ENCODE measurements around the gene ARSJ.
"Not testable (repeated sequence)": the region's sequence is repeated elsewhere in the genome, so short reads cannot be mapped to it uniquely, and the experiment has no call there.

The ARSJ gene

GRCh38 chr4:113979148-113979904, at the start of gene ARSJ:
Gene ARSJ, minus strand, starts transcription at chr4:113979647. Its CDS starts 813 bp downstream, at chr4:113978834.
- DNase-seq, result peak; percentile 7

GRCh38 chr4:114028071-114028470, 48.6 kb upstream of the ARSJ start:
- DNase-seq, result no peak

GRCh38 chr4:114027596-114027995, 48.1 kb upstream of the ARSJ start:
- no peak for DNase-seq

- DNase-seq, result no peak
Measured at GRCh38 chr4:114026447-114026846, 47.0 kb upstream of the ARSJ start.

- DNase-seq, result no peak
Measured at GRCh38 chr4:114025176-114025777, 45.8 kb upstream of the ARSJ start.

- DNase-seq, result no peak
Measured at GRCh38 chr4:114021451-114021850, 42.0 kb upstream of the ARSJ start.

GRCh38 chr4:114019969-114020358, 40.5 kb upstream of the ARSJ start:
- DNase-seq, result no peak

- DNase-seq, result no peak
Measured at GRCh38 chr4:114019276-114019968, 40.0 kb upstream of the ARSJ start.

GRCh38 chr4:114017120-114017917, 37.9 kb upstream of the ARSJ start:
- DNase-seq, result no peak

- DNase-seq, result no peak
Measured at GRCh38 chr4:114015444-114015899, 36.0 kb upstream of the ARSJ start.

GRCh38 chr4:114013201-114013600, 33.8 kb upstream of the ARSJ start:
- DNase-seq, result not testable (repeated sequence)

- no peak for DNase-seq
Measured at GRCh38 chr4:114012749-114013148, 33.3 kb upstream of the ARSJ start.

GRCh38 chr4:114005569-114006442, 26.4 kb upstream of the ARSJ start:
- no peak for DNase-seq

- DNase-seq, result not testable (repeated sequence)
Measured at GRCh38 chr4:114004483-114005226, 25.2 kb upstream of the ARSJ start.

GRCh38 chr4:113998531-113998930, 19.1 kb upstream of the ARSJ start:
- no peak for DNase-seq

- no peak for DNase-seq
Measured at GRCh38 chr4:113998079-113998478, 18.6 kb upstream of the ARSJ start.

- DNase-seq, result no peak
Measured at GRCh38 chr4:113997206-113997605, 17.8 kb upstream of the ARSJ start.

- no peak for DNase-seq
Measured at GRCh38 chr4:113996599-113997177, 17.2 kb upstream of the ARSJ start.

GRCh38 chr4:113993887-113994286, 14.4 kb upstream of the ARSJ start:
- no peak for DNase-seq

GRCh38 chr4:113990886-113991285, 11.4 kb upstream of the ARSJ start:
- no peak for DNase-seq

GRCh38 chr4:113987382-113987941, 8.0 kb upstream of the ARSJ start:
- DNase-seq, result no peak

All from NCI-H526 treated with DMSO at 0.1 percent for 48 hours (cell line).